Endodermal cell (in vitro differentiated cells): Measurements from ENCODE around the gene SBSN. TPM values are rescaled to one million over a fixed set of nuclear protein-coding genes. Genes with fewer than 3 reads are reported as not detected.

ENCODE experiments used
- DNase-seq: peaks from one replicate; pipeline ENCODE4 v3.0.0-alpha.2; 2017
- H3K27ac ChIP-seq: 2 replicates; pipeline ENCODE4 v1.5.1; 2013; ENCODE audit warnings: mild to moderate bottlenecking, low read depth, low read length, moderate library complexity
- H3K27me3 ChIP-seq: 2 replicates; pipeline ENCODE4 v1.6.1; 2013; ENCODE audit warnings: mild to moderate bottlenecking, low read length, moderate library complexity; ENCODE audit not compliant: insufficient read depth, control insufficient read depth, poor library complexity, severe bottlenecking
- H3K36me3 ChIP-seq: 2 replicates; pipeline ENCODE4 v1.7.0; 2013; ENCODE audit warnings: mild to moderate bottlenecking, low read length, moderate library complexity; ENCODE audit not compliant: control insufficient read depth, insufficient read depth
- H3K4me1 ChIP-seq: one replicate; pipeline ENCODE4 v1.7.0; 2013; ENCODE audit warnings: low read length; ENCODE audit not compliant: control insufficient read depth, insufficient read depth
- H3K4me3 ChIP-seq: 2 replicates; pipeline ENCODE4 v1.5.1; 2013; ENCODE audit warnings: mild to moderate bottlenecking, low read length, moderate library complexity
- H3K9ac ChIP-seq: 2 replicates; pipeline ENCODE4 v1.6.1; 2013; ENCODE audit warnings: mild to moderate bottlenecking, low read length, moderate library complexity; ENCODE audit not compliant: poor library complexity, severe bottlenecking; ENCODE audit errors: extremely low read depth
- H3K9me3 ChIP-seq: 2 replicates; pipeline ENCODE4 v1.6.1; 2013; ENCODE audit warnings: mild to moderate bottlenecking, low read length, moderate library complexity; ENCODE audit not compliant: control insufficient read depth
- H3K27ac Mint-ChIP-seq: 2 replicates; pipeline ENCODE4 v1.8.0; 2020; ENCODE audit warnings: mixed read lengths
- H3K27me3 Mint-ChIP-seq: 2 replicates; pipeline ENCODE4 v1.8.0; 2021; ENCODE audit warnings: mild to moderate bottlenecking, mixed read lengths; ENCODE audit not compliant: insufficient read depth
- H3K36me3 Mint-ChIP-seq: 2 replicates; pipeline ENCODE4 v1.8.0; 2020; ENCODE audit warnings: low read depth, mixed read lengths
- H3K4me1 Mint-ChIP-seq: 2 replicates; pipeline ENCODE4 v1.8.0; 2020; ENCODE audit warnings: mixed read lengths
- H3K4me3 Mint-ChIP-seq: 2 replicates; pipeline ENCODE4 v1.8.0; 2020; ENCODE audit warnings: mild to moderate bottlenecking, moderate library complexity, mixed read lengths
- H3K9me3 Mint-ChIP-seq: 2 replicates; pipeline ENCODE4 v1.8.0; 2020; ENCODE audit warnings: mild to moderate bottlenecking, mixed read lengths
- WGBS, 2 experiments: methylation state at CpG; one replicate each; pipeline versions ENCODE4 v1.1.5 to v1.1.7; 2013; ENCODE audit warnings: missing lambda C conversion rate in 2 of 2, mixed read lengths in 1 of 2; ENCODE audit not compliant: insufficient coverage in 1 of 2, insufficient read length in 1 of 2; 5-methylcytosine and 5-hydroxymethylcytosine counted together
- total RNA-seq, 2 donors: library from RNA; stranded (reverse); fragmentation: NEBNext Ultra II Directional in 1 of 2; extraction: Animal tissue kit (Norgen Biotek cat#: 25700) in 1 of 2; gene quantifications; 2 replicates in 1 of 2; 3 replicates in 1 of 2; pipeline ENCODE4 v1.2.1, GENCODE V29; 2021
- TF ChIP-seq, protein P1 (sequence below): fragments of 200-600 bp; sonication (generic); conservative IDR thresholded peaks from 2 replicates; pipeline ENCODE4 v1.5.0; 2021; ENCODE audit warnings: antibody characterized with exemption, mild to moderate bottlenecking

SBSN gene
- total RNA-seq, 2 donors from 2014 or later, result not detected

DNA sequence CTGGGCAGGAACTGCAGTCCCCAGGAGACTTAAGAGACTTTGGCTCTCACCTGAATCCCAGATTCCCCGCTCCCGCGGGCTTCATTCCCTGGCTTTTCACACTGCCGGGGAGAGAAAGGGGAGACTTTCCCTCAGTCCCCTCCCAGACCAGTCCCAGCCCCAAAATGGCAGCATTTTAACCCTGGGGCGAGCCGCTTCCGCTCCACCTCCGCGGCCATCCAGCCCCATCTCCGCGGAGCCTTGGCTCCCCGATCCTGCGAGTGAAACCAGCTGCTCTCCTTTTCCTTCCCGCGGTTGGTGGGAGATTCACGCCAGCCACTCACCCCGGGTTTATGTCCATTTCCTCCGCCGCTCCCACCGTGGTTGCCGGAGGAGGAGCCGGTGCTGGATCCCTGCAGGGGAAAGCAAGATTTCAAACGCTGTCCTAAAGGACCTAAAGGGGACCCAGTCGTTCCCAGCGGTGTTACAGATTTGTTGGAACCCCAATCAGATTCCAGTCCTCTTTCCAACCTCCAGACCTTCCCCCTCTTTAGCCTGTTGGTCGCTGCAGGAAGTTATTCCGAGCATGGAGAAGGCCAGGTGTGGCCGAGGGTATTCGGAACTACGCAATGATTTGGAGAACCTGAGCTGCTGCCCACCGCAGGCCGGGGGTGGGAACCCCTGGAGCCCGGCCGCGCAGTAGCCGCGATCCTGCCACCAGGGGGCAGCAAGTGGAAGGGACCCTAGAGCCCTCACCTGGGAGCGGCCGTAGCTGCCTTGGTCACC is 18.1 kb downstream of the SBSN start:
- H3K36me3 ChIP-seq, result peaks cover 36% of the 10 kb centered on the region
- Mint-ChIP-seq H3K36me3 (peaks cover 33% of the 10 kb centered on the region), H3K4me1 (peaks cover 28% of the 10 kb centered on the region), H3K4me3 (peak overlapping the region; percentile 99), H3K9me3 (no peaks in the 10 kb centered on the region), H3K27me3 (peaks cover 5% of the 10 kb centered on the region), H3K27ac (peak overlapping the region; percentile 99)
- peak overlapping the region; percentile 100 for H3K4me3 ChIP-seq
- TF ChIP-seq, protein P1, sequence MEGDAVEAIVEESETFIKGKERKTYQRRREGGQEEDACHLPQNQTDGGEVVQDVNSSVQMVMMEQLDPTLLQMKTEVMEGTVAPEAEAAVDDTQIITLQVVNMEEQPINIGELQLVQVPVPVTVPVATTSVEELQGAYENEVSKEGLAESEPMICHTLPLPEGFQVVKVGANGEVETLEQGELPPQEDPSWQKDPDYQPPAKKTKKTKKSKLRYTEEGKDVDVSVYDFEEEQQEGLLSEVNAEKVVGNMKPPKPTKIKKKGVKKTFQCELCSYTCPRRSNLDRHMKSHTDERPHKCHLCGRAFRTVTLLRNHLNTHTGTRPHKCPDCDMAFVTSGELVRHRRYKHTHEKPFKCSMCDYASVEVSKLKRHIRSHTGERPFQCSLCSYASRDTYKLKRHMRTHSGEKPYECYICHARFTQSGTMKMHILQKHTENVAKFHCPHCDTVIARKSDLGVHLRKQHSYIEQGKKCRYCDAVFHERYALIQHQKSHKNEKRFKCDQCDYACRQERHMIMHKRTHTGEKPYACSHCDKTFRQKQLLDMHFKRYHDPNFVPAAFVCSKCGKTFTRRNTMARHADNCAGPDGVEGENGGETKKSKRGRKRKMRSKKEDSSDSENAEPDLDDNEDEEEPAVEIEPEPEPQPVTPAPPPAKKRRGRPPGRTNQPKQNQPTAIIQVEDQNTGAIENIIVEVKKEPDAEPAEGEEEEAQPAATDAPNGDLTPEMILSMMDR, result peak; percentile 100
- no peaks in the 10 kb centered on the region for H3K9me3 ChIP-seq
- H3K27ac ChIP-seq, result peak overlapping the region; percentile 51
- no peaks in the 10 kb centered on the region for H3K27me3 ChIP-seq
- peak; percentile 99 for DNase-seq
- peak overlapping the region; percentile 97 for H3K9ac ChIP-seq
- WGBS, 2 experiments, result 0 to 1% methylated on average over 15 to 39 of the region's 39 CpGs
- H3K4me1 ChIP-seq, result peaks cover 16% of the 10 kb centered on the region

DNA sequence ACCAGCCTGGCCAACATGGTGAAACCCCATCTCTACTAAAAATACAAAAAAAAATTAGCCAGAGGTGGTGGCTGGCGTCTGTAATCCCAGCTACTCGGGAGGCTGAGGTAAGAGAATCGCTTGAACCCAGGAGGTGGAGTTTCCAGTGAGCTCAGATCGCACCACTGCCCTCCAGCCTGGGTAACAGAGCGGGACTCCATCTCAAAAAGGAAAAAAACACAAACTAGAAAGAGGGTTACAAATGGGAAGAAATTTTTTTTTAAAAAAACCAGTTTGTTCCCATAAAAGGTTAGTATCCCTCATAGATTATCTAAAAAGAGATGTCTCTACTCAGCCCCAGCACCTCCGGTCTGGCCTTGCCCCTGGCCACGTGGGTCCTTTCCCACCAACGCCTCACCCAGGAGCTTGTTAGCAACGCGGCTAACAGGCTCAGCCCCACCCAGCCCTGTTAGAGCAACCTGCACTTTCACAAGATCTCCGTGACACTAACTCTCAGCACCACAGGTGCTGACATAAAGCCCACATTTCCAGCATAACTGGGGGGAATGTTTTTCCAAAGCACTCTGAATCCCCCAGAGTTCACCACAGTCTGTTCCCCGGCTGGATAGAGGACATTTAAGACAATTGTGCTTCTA is 19.0 kb downstream of the SBSN start:
- Mint-ChIP-seq H3K4me1 (peaks cover 29% of the 10 kb centered on the region), H3K27me3 (peaks cover 5% of the 10 kb centered on the region), H3K4me3 (peak overlapping the region; percentile 99), H3K9me3 (no peaks in the 10 kb centered on the region), H3K27ac (peak overlapping the region; percentile 99), H3K36me3 (peaks cover 42% of the 10 kb centered on the region)
- Histone ChIP-seq H3K27ac (peak overlapping the region; percentile 51), H3K9me3 (no peaks in the 10 kb centered on the region), H3K9ac (peak overlapping the region; percentile 97), H3K36me3 (peaks cover 45% of the 10 kb centered on the region), H3K4me3 (peak overlapping the region; percentile 100), H3K27me3 (no peaks in the 10 kb centered on the region), H3K4me1 (peaks cover 14% of the 10 kb centered on the region)
- peak; percentile 89 for DNase-seq
- WGBS, 2 experiments, result 6 to 8% methylated on average over 9 to 12 of the region's 12 CpGs
- TF ChIP-seq, protein P1, result no peak

DNA sequence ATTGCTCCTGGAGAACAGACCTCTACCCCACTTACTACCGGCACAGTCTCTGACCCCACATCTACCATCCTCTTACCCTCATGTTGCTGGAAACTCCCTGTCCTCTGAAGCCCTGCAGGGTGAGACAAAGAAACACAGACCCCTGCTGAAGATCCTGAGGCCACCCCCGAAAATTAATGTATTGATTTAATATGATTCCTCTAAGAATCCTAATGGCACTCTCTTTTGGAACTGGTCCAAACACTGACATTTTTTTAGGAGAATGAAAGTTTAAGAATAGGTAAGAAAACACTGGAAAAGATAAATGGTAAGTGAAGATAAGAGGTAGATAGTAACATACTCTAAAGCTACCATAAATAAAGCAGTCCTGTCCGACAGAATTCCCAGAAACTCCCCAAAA is 20.0 kb downstream of the SBSN start:
- peaks cover 26% of the 10 kb centered on the region for H3K4me1 Mint-ChIP-seq
- no peak for DNase-seq
- TF ChIP-seq, protein P1, result no peak
- Histone ChIP-seq H3K4me1 (peaks cover 11% of the 10 kb centered on the region), H3K27ac (no peak overlapping the region), H3K9ac (peak overlapping the region; percentile 16), H3K4me3 (peak overlapping the region; percentile 100), H3K27me3 (no peaks in the 10 kb centered on the region), H3K9me3 (no peaks in the 10 kb centered on the region), H3K36me3 (peaks cover 52% of the 10 kb centered on the region)
- WGBS, 2 experiments, result 90 to 100% methylated on average over 2 of the region's 3 CpGs
- peak overlapping the region; percentile 99 for H3K4me3 Mint-ChIP-seq
- H3K27ac Mint-ChIP-seq, result no peak overlapping the region
- H3K9me3 Mint-ChIP-seq, result no peaks in the 10 kb centered on the region
- peaks cover 50% of the 10 kb centered on the region for H3K36me3 Mint-ChIP-seq
- H3K27me3 Mint-ChIP-seq, result peaks cover 5% of the 10 kb centered on the region
